T47D (cell line): ENCODE results near the gene CRACDL.

ENCODE experiments used
- DNase-seq, 2 experiments: peaks; one replicate each; pipeline versions ENCODE4 v3.0.0 to v3.0.0-alpha.2; 2011 to 2012; ENCODE audit warnings: low read depth in 1 of 2, low spot score in 1 of 2
- JUND ChIP-seq: IDR thresholded peaks from 2 replicates; pipeline ENCODE4 v1.6.1; 2012; ENCODE audit warnings: low read depth
- in situ Hi-C: cut with HindIII; loops from 2 replicates; pipeline ENCODE4 v1.10.0; 2016; ENCODE audit warnings: low sequenced_read_pairs, low pct_unique_long_range_greater_than_20kb

The CRACDL gene

GRCh38 chr2:98867539-98868309, 68.3 kb downstream of the CRACDL start:
- no peak for DNase-seq
- in situ Hi-C loops = no loop called here
- no peak for TF ChIP-seq JUND

GRCh38 chr2:98866033-98866432, 70.0 kb downstream of the CRACDL start:
- TF ChIP-seq JUND = no peak
- DNase-seq = no peak
- in situ Hi-C loops = no loop called here

- in situ Hi-C loops = no loop called here
- TF ChIP-seq JUND = no peak
These were observed 74.4 kb downstream of the CRACDL start for GRCh38 chr2:98861601-98862000.

GRCh38 chr2:98859323-98859722, 76.7 kb downstream of the CRACDL start:
- in situ Hi-C loops = no loop called here
- TF ChIP-seq JUND = no peak
- no peak for DNase-seq

More at GRCh38 chr2:98861601-98862000, 74.4 kb downstream of the CRACDL start:
- DNase-seq = no peak

- in situ Hi-C loops = no loop called here
- no peak for TF ChIP-seq JUND
- DNase-seq = no peak
These were observed 79.0 kb downstream of the CRACDL start for GRCh38 chr2:98857001-98857400.

GRCh38 chr2:98854682-98855081, 81.3 kb downstream of the CRACDL start:
- in situ Hi-C loops = no loop called here
- no peak for TF ChIP-seq JUND
- DNase-seq = no peak

GRCh38 chr2:98852932-98853331, 83.1 kb downstream of the CRACDL start:
- in situ Hi-C loops = no loop called here
- no peak for DNase-seq
- no peak for TF ChIP-seq JUND

- in situ Hi-C loops = no loop called here
- no peak for DNase-seq
- TF ChIP-seq JUND = no peak
These were observed 86.0 kb downstream of the CRACDL start for GRCh38 chr2:98850074-98850473.

- no peak for TF ChIP-seq JUND
- in situ Hi-C loops = no loop called here
- no peak for DNase-seq
These were observed 86.9 kb downstream of the CRACDL start for GRCh38 chr2:98849113-98849512.

GRCh38 chr2:98847853-98848252, 88.2 kb downstream of the CRACDL start:
- in situ Hi-C loops = no loop called here

GRCh38 chr2:98846041-98846440, 90.0 kb downstream of the CRACDL start:
- DNase-seq = no peak
- in situ Hi-C loops = no loop called here
- TF ChIP-seq JUND = no peak

More at GRCh38 chr2:98847853-98848252, 88.2 kb downstream of the CRACDL start:
- DNase-seq = no peak
- no peak for TF ChIP-seq JUND

GRCh38 chr2:98842136-98842535, 93.9 kb downstream of the CRACDL start:
- no peak for TF ChIP-seq JUND
- in situ Hi-C loops = no loop called here
- no peak for DNase-seq

GRCh38 chr2:98839292-98839691, 96.7 kb downstream of the CRACDL start:
- no peak for DNase-seq
- TF ChIP-seq JUND = no peak
- in situ Hi-C loops = no loop called here
